Fibroblast of lung (primary cell): ENCODE measurements around the gene GSK3A.

Experiments
- EZH2 ChIP-seq: IDR thresholded peaks from 2 replicates; pipeline ENCODE4 v1.5.1; 2012; ENCODE audit warnings: low read length, control low read depth, mild to moderate bottlenecking; ENCODE audit errors: missing control alignments
- TF ChIP-seq, protein P1 (sequence below), 2 donors: IDR thresholded peaks in 1 of 2; conservative IDR thresholded peaks in 1 of 2; 1 replicate in 1 of 2; 2 replicates in 1 of 2; pipeline ENCODE4 v1.5.1; 2011 to 2012; ENCODE audit warnings: low read length in 2 of 2, control low read depth in 1 of 2, inconsistent platforms in 1 of 2, low read depth in 1 of 2, mild to moderate bottlenecking in 1 of 2

DNA sequence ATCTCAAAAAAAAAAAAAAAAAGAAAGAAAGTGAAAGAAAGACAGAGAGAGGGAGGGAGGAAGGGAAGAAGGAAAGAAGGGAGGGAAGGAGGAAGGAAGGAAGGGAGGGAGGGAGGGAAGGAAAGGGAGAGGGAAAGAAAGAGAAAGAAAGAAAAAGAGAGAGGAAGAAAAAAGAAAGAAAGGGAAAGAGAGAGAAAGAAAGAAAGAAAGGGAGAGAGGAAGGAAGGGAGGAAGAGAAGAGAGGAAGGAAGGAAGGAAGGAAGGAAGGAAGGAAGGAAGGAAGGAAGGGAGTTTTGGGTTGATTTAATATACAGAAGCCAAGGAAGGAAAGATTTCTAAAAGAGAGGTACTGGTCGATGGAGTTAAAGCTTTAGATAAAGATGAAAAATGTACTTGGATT, 53.7 kb downstream of the GSK3A start:
- no peak for TF ChIP-seq EZH2
- TF ChIP-seq, protein P1, sequence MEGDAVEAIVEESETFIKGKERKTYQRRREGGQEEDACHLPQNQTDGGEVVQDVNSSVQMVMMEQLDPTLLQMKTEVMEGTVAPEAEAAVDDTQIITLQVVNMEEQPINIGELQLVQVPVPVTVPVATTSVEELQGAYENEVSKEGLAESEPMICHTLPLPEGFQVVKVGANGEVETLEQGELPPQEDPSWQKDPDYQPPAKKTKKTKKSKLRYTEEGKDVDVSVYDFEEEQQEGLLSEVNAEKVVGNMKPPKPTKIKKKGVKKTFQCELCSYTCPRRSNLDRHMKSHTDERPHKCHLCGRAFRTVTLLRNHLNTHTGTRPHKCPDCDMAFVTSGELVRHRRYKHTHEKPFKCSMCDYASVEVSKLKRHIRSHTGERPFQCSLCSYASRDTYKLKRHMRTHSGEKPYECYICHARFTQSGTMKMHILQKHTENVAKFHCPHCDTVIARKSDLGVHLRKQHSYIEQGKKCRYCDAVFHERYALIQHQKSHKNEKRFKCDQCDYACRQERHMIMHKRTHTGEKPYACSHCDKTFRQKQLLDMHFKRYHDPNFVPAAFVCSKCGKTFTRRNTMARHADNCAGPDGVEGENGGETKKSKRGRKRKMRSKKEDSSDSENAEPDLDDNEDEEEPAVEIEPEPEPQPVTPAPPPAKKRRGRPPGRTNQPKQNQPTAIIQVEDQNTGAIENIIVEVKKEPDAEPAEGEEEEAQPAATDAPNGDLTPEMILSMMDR (conservative IDR thresholded peaks at IDR 0.05 in 1 of 2, IDR thresholded peaks at IDR 0.05 in 1 of 2; ENCODE audit: low read depth in 1 of 2, low read length in 2 of 2): no peak
